Prostate gland (tissue), 2 donors: ENCODE data around the gene ACACA. TPM values are rescaled to one million over a fixed set of nuclear protein-coding genes. Genes with fewer than 3 reads are reported as not detected.

ENCODE experiments used
- total RNA-seq, 2 donors: library from RNA; depleted of rRNA; stranded (reverse); fragments of >200 nt; gene quantifications; one replicate each; pipeline ENCODE4 v1.1.0, GENCODE V29; 2016

ACACA gene
- total RNA-seq, 2 donors from 2014 or later, result 54.2 to 71.3 TPM

Other genes with a start within 250 kb of the ACACA start
- gene C17orf78, start 30.9 kb downstream of the ACACA start, total RNA-seq, result not detected
- gene TADA2A, start 50 bp upstream of the ACACA start, total RNA-seq, result 10 to 100 TPM; 13.0 to 29.7 TPM
- 10 to 100 TPM; 28.7 to 31.0 TPM for gene DUSP14, start 83.1 kb upstream of the ACACA start, total RNA-seq
- gene SYNRG, start 202.6 kb upstream of the ACACA start, total RNA-seq, result 10 to 100 TPM; 33.0 to 34.8 TPM
- gene DDX52, start 236.6 kb upstream of the ACACA start, total RNA-seq, result 10 to 100 TPM; 14.8 to 17.5 TPM